ENCODE data around the gene MYEF2. TPM values are rescaled to one million over a fixed set of nuclear protein-coding genes. Genes with fewer than 3 reads are reported as not detected.

Gene MYEF2
- total RNA-seq, 2 donors from 2014 or later: 10.2 to 23.3 TPM

DNA sequence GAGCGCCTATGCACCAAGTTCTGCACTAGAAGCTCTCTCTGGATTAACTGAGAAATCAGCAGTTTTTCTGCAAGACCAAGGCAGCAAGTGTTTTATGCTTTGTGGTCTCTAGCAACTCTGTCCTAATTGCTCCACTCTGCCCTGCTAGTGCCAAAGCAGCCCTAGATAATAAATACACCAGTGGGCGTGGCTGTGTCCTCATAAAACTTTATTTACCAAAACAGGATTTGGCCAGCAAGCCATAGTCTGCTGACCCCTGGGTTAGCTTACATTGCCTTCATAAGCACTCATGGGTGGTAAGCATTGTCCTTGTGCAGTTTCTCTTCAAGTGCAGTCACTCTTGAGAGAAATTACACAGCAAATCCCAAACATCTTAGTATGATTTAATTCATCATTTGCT lies 88.0 kb downstream of the MYEF2 start:
- TF ChIP-seq CTCF (IDR thresholded peaks at IDR 0.05) (no peak), POLR2AphosphoS5 (IDR thresholded peaks at IDR 0.05) (no peak), POLR2A (IDR thresholded peaks at IDR 0.05) (no peak)
- H3K27me3 ChIP-seq (replicated peaks; ENCODE audit: insufficient read depth): no peaks in the 10 kb centered on the region
- 44% methylated on average over 2 of the region's 2 CpGs for WGBS

DNA sequence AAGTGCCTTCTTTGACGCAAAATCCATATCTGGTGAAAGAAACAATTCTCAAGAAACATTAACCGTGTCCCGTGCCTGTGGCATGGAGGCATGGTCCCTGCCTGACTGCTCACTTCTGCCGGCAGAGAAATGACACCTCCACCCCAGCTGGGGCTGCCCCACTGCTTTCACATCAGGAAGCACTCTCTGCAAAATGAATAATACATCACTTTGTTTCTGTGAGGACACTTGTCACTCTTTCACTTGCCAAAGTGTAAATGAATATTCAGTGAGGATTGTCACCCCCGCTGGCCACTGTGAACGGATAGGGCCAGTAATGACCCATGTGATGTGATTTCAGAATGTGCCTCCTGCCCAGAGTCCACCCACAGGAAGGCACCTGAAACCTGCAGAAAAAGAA lies 88.4 kb downstream of the MYEF2 start:
- TF ChIP-seq POLR2AphosphoS5 (IDR thresholded peaks at IDR 0.05): no peak
- TF ChIP-seq CTCF (IDR thresholded peaks at IDR 0.05): no peak
- TF ChIP-seq POLR2A (IDR thresholded peaks at IDR 0.05): no peak
- no peaks in the 10 kb centered on the region for H3K27me3 ChIP-seq (replicated peaks; ENCODE audit: insufficient read depth)
- H3K4me3 ChIP-seq: no peak overlapping the region
- no peak for DNase-seq (ENCODE audit: low spot score)
- intact Hi-C loops (cut with DNase I): loop anchor here (5.0 kb wide), 1 partner anchor 892 kb away; no protein-coding TSS in a partner anchor
- H3K27ac ChIP-seq: no peak overlapping the region
- no peaks in the 10 kb centered on the region for H3K9me3 ChIP-seq
- H3K4me1 ChIP-seq (replicated peaks): no peaks in the 10 kb centered on the region
- no peaks in the 10 kb centered on the region for H3K36me3 ChIP-seq
- WGBS: 67% methylated on average over 6 of the region's 6 CpGs

More for the DNA sequence above, 88.0 kb downstream of the MYEF2 start:
- intact Hi-C loops (cut with DNase I): no loop called here
- no peak for DNase-seq (ENCODE audit: low spot score)
- H3K36me3 ChIP-seq: no peaks in the 10 kb centered on the region
- no peak overlapping the region for H3K4me3 ChIP-seq
- no peaks in the 10 kb centered on the region for H3K9me3 ChIP-seq
- H3K4me1 ChIP-seq (replicated peaks): no peaks in the 10 kb centered on the region
- H3K27ac ChIP-seq: no peak overlapping the region

DNA sequence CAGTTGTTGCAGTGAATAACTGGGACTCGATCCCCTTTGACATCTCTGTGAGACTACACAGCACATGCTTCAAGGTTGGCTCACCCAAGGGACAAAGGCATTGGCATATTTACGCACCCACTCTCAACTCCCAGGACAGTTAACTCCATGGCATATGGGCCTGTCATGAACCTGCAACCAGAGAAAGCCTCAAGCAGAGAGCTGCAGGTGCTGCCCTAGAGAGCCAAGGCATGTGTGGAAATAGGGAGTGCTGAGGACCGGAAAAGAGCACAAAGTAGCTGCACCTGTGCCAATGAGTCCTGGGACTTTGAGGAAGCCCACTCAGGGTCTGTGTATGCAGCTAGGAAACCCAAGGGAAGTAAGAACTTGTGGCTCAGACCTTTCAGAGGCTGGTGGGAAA lies 90.3 kb downstream of the MYEF2 start:
- 90% methylated on average over 3 of the region's 3 CpGs for WGBS
- no peaks in the 10 kb centered on the region for H3K36me3 ChIP-seq
- H3K9me3 ChIP-seq: no peaks in the 10 kb centered on the region
- H3K27ac ChIP-seq: no peak overlapping the region
- no peaks in the 10 kb centered on the region for H3K4me1 ChIP-seq (replicated peaks)
- no peaks in the 10 kb centered on the region for H3K27me3 ChIP-seq (replicated peaks; ENCODE audit: insufficient read depth)
- no peak for DNase-seq (ENCODE audit: low spot score)
- no peak for TF ChIP-seq POLR2A (IDR thresholded peaks at IDR 0.05)
- TF ChIP-seq CTCF (IDR thresholded peaks at IDR 0.05): no peak
- TF ChIP-seq POLR2AphosphoS5 (IDR thresholded peaks at IDR 0.05): no peak
- H3K4me3 ChIP-seq: no peak overlapping the region
- intact Hi-C loops (cut with DNase I): loop anchor here (5.0 kb wide), 1 partner anchor 891 kb away; no protein-coding TSS in a partner anchor

DNA sequence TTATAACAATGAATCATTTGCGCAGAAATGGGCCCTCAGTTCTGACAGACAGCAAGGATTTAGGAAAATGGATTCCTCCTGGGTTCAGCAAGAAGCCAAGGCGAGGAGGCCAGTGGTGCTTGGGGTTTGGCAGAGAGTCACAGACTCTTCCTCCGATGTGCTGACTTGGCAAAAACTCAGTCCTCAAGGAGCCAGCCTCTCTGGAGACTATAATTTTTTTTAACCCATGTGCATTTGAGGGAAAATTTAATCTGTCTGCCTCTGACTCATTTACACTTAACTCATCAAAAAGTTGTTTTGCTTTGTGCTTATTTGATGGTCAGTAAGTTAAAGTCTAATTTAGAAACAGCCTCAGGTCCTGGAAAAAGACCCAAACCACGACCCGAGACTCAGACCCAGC lies 91.5 kb downstream of the MYEF2 start:
- H3K4me1 ChIP-seq (replicated peaks): no peaks in the 10 kb centered on the region
- intact Hi-C loops (cut with DNase I): loop anchor here (5.0 kb wide), 1 partner anchor 889 kb away; no protein-coding TSS in a partner anchor
- 47% methylated on average over 5 of the region's 5 CpGs for WGBS
- H3K9me3 ChIP-seq: no peaks in the 10 kb centered on the region
- DNase-seq (ENCODE audit: low spot score): no peak
- H3K27ac ChIP-seq: no peak overlapping the region
- TF ChIP-seq POLR2A (IDR thresholded peaks at IDR 0.05) (no peak), CTCF (IDR thresholded peaks at IDR 0.05) (no peak), POLR2AphosphoS5 (IDR thresholded peaks at IDR 0.05) (no peak)
- H3K27me3 ChIP-seq (replicated peaks; ENCODE audit: insufficient read depth): no peaks in the 10 kb centered on the region
- H3K36me3 ChIP-seq: no peaks in the 10 kb centered on the region
- H3K4me3 ChIP-seq: no peak overlapping the region

GRCh38 chr15:48086133-48086532 lies 92.0 kb downstream of the MYEF2 start:
- H3K36me3 ChIP-seq: no peaks in the 10 kb centered on the region
- WGBS: 52% methylated on average over 5 of the region's 5 CpGs
- TF ChIP-seq POLR2A (IDR thresholded peaks at IDR 0.05) (no peak), POLR2AphosphoS5 (IDR thresholded peaks at IDR 0.05) (no peak), CTCF (IDR thresholded peaks at IDR 0.05) (no peak)
- H3K4me3 ChIP-seq: no peak overlapping the region
- H3K27me3 ChIP-seq (replicated peaks; ENCODE audit: insufficient read depth): no peaks in the 10 kb centered on the region
- no peak for DNase-seq (ENCODE audit: low spot score)
- H3K4me1 ChIP-seq (replicated peaks): no peaks in the 10 kb centered on the region
- intact Hi-C loops (cut with DNase I): loop anchor here (5.0 kb wide), 1 partner anchor 889 kb away; no protein-coding TSS in a partner anchor
- no peaks in the 10 kb centered on the region for H3K9me3 ChIP-seq
- H3K27ac ChIP-seq: no peak overlapping the region
